Stimulated activated CD4-positive, alpha-beta T cell treated with anti-CD3 and anti-CD28 coated beads, Interleukin-15, amount 100 ng/mL, for 24 hours (primary cell): ENCODE results near the gene FITM1.
A peak's percentile ranks its signal among the peaks of the same experiment; 100 is the strongest.
"Not testable (repeated sequence)": the region's sequence is repeated elsewhere in the genome, so short reads cannot be mapped to it uniquely, and the experiment has no call there.

ENCODE experiments used
- DNase-seq: peaks from one replicate; pipeline ENCODE4 v3.0.0-alpha.2; 2020

The FITM1 gene

GRCh38 chr14:24098927-24099813 is 31.3 kb upstream of the FITM1 start:
- DNase-seq: no peak

DNA sequence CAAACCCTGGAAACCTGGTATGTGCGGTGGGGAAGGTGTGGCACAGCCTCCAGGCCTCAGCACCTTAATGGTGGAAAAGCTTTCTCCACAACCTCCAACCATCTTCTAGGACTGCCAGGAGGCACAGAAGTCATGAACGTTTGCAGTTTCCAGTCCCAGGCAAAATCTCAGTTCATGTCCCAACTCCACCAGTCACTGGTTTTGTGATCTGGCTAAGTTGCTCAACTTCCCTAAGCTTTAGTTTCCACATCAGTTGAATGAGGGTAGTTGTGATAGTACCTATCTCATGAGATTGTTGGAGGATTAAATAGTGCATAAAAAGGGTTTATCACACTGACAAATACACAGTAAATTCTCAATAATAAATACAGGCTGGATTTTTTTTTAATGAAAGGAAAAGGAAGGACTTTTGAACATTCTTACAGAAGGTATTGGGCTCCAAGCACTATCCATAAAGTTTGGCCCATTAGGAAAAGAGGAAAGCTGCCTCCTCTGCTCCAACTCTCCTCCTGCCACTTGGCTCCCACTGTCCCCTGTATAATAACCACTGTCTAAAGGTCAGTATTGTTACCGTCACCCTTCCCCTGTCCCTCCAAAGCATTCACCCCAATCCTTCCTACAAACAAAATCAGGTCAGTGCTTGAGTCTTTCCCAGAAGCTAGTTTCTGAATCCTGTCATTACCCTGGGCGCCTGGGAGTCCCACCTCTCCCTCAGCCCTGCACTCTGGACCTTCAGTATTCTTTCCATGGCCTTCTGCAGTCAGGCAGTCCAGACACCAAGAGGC is 30.1 kb upstream of the FITM1 start:
- DNase-seq: no peak

- DNase-seq: no peak
Observed at GRCh38 chr14:24100982-24101494, 29.4 kb upstream of the FITM1 start.

- no peak for DNase-seq
Observed at GRCh38 chr14:24102357-24103048, 28.0 kb upstream of the FITM1 start.

DNA sequence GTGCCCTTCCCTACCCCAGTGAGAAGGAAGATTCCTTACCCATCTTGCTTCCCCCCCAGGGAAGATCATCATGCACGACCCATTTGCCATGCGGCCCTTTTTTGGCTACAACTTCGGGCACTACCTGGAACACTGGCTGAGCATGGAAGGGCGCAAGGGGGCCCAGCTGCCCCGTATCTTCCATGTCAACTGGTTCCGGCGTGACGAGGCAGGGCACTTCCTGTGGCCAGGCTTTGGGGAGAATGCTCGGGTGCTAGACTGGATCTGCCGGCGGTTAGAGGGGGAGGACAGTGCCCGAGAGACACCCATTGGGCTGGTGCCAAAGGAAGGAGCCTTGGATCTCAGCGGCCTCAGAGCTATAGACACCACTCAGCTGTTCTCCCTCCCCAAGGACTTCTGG is 27.0 kb upstream of the FITM1 start:
- no peak for DNase-seq

DNA sequence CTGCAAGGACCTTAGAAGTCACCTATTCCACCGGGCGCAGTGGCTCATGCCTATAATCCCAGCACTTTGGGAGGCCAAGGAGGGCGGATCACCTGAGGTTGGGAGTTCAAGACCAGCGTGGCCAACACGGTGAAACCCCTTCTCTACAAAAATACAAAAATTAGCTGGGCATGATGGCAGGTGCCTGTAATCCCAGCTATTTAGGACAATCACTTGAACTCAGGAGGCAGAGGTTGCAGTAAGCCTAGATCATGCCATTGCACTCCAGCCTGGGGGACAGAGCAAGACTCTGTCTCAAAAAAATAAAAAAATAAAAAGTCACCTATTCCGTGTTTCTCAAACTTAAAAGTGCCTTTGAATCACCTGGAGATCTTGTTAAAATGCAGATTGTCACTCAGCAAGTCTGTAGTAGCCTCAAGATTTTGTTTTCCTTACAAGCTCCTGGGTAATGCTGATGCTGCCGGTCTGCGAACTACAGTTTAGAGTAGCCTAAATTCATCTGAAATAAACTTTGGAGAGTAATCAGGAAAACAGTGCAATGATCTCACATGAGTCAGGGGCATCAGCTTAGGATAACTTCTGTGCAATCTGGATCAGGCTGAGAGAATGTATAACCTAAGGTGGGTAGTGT is 24.7 kb upstream of the FITM1 start:
- not testable (repeated sequence) for DNase-seq

- no peak for DNase-seq
Observed at GRCh38 chr14:24106672-24107271, 23.7 kb upstream of the FITM1 start.

- no peak for DNase-seq
Observed at GRCh38 chr14:24108336-24108874, 22.1 kb upstream of the FITM1 start.

DNA sequence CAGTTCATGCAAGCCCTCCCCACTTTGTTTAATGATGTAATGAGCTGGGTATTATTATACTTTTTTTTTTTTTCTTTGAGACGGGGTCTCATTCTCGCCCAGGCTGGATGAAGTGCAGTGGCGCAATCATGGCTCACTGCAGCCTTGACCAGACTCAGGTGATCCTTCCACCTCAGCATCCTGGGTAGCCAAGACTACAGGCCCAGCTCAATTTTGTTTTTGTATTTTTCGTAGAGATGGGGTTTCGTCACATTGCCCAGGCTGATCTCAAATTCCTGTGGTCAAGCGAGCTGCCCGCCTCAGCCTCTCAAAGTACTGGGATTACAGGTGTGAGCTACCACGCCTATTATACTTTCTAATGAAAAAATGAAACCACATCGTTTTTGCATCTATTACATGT is 20.4 kb upstream of the FITM1 start:
- no peak for DNase-seq

- no peak for DNase-seq
Observed at GRCh38 chr14:24110523-24110922, 19.9 kb upstream of the FITM1 start.

- DNase-seq: no peak
Observed at GRCh38 chr14:24113379-24113800, 17.1 kb upstream of the FITM1 start.

DNA sequence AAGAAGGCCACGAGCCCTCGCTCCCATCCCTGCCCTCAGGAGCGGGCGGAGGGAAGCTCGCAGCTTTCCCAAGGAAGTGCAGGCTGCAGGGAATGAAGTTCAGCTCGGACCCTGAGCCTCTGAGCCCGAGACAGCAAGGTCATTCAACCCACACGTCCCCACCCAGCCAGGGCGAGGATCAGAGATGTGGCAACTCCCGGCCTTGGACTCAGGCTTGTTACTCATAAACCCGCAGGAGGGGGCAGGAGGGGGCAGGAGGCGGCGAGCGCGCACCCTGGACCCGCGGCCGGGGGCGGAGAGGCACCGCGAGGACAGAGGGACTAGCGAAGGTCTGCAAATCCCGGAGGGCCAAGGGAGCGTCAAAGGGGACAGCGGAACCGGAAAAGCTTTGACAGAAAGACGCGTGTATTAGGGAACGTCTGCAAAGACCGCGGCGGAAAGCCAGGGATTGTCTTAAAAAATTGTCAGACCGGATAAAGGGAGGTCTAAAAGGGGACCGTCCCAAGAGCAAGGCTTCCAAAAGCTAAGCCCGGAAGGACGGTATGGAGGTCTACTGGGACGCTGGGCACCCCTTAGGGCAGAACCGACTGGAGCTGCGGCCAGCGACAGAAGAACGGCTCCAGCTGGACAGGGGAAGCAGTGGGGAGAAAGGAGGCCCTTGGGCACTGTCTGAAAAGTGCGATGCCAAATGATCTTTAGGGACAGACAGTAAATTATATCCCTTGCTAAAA is 16.5 kb upstream of the FITM1 start:
- DNase-seq: peak; percentile 86

- DNase-seq: peak; percentile 99
Observed at GRCh38 chr14:24114532-24115421, 15.7 kb upstream of the FITM1 start, which contains the start of the genes DCAF11 and NRL. TSS of gene DCAF11 (plus strand) at chr14:24114777. CDS start at chr14:24115595, 818 bp downstream. TSS of gene NRL (minus strand) at chr14:24114949. CDS start at chr14:24082848, 32,101 bp downstream.

GRCh38 chr14:24115422-24116127 is 14.9 kb upstream of the FITM1 start:
- no peak for DNase-seq

DNA sequence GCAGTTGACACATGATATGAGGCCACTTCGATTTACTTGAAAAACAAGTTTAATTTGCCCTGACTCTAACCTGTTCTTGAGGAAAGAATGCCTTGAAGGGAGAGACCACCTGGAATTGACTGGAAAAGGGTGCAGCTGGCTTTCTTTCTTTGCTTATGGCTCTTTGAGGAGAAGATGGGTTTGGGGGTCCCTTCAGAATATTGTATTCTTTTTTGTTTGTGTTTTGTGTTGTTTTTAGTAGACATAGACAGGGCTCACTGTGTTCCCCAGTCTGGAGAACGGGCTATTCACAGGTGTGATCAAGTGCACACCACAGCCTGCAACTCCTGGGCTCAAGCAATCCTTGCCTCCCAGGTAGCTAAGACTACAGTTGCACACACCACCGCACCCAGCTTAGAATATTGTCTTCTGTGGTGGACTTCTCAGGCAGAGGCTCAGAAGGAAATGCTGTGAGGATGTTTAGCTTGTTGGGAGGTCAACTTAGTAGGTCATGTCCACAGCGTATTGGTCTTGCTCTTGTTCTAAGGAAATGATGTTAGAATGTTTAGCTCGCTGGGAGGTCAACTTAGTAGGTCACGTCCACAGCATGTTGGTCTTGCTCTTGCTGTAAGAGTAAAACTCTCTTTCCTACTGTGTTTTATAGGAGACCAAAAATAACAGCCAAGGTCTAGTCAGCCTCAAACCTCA is 14.2 kb upstream of the FITM1 start:
- DNase-seq: no peak

DNA sequence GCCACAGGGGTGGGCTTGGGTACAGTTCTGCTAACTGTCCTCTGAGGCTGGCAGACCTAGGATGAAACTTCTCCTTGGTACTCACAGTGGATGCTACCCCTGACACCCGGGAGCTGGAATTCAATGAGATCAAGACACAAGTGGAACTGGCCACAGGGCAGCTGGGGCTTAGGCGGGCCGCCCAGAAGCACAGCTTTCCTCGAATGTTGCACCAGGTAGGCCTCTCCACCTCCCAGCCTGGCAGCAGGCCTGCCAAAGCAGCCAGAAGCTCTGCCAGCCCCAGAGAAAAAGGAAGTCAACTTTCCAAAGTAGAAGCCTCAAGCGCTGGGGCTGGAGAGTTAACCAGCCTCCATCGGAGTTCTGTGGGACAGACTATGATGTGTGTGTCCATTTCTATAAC is 13.3 kb upstream of the FITM1 start:
- DNase-seq: no peak

DNA sequence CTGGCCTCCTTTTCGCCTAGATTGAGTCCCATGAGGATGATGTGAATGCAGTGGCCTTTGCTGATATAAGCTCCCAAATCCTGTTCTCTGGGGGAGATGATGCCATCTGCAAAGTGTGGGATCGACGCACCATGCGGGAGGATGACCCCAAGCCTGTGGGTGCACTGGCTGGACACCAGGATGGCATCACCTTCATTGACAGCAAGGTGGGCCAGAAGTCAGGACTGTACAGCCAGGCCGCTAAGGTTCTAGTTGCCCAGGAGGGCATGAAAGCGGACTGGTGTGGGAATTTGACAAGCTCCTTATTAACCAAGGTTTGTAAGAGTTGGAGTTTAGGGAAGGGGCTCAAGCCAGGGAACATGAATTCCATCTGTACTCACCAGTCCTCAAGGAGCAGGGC is 10.8 kb upstream of the FITM1 start:
- DNase-seq: no peak

GRCh38 chr14:24121210-24121609 is 9.2 kb upstream of the FITM1 start:
- DNase-seq: no peak

DNA sequence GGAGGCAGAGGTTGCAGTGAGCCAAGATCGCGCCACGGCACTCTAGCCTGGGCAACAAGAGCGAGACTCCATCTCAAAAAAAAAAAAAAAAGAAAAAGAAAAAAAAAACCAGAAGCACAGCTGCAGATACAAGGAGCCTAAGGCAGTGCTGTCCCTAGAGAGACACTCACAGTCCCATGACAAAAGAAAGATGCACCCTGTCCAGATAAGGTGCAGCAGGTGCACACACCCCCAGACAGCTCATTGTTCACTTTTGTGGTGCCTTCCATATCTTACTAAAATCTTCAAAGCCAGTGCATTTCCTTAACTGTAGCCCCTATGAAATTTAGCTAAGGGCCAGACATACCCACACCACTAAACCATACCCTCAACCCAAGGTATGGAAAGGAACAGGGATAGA is 8.0 kb upstream of the FITM1 start:
- DNase-seq: no peak
